HepG2 (cell line): Measurements from ENCODE around the gene ZFP36L2. TPM values are rescaled to one million over a fixed set of nuclear protein-coding genes. Genes with fewer than 3 reads are reported as not detected.

Experiments
- HBP1 ChIP-seq: IDR thresholded peaks from 2 replicates; pipeline ENCODE4 v1.6.1; 2016; ENCODE audit warnings: low read depth, control low read depth
- MLXIP ChIP-seq: sonication (generic); formaldehyde crosslinking; IDR thresholded peaks from 2 replicates; pipeline ENCODE4 v1.9.0; 2021; ENCODE audit warnings: missing genetic modification reagents, borderline replicate concordance
- PTBP1 ChIP-seq: fragments of 200-400 bp; formaldehyde crosslinking; IDR thresholded peaks from 2 replicates; pipeline ENCODE4 v1.6.1; 2018; ENCODE audit warnings: low read length, low read depth; ENCODE audit not compliant: poor library complexity, severe bottlenecking
- RAD21 ChIP-seq: fragments of 450-650 bp; formaldehyde crosslinking; IDR thresholded peaks from 2 replicates; pipeline ENCODE4 v1.5.0; 2020; ENCODE audit warnings: mild to moderate bottlenecking
- SKI ChIP-seq: fragments of 450-650 bp; IDR thresholded peaks from one replicate; pipeline ENCODE4 v1.6.1; 2018; ENCODE audit warnings: mild to moderate bottlenecking; ENCODE audit not compliant: partially characterized antibody
- SMC3 ChIP-seq: IDR thresholded peaks from 2 replicates; pipeline ENCODE4 v1.6.1; 2011; ENCODE audit warnings: low read length, improper control_type of control experiment
- SNAPC2 ChIP-seq: sonication (generic); formaldehyde crosslinking; IDR thresholded peaks from 2 replicates; pipeline ENCODE4 v1.8.1; 2022; ENCODE audit warnings: mild to moderate bottlenecking, missing genetic modification reagents
- TARDBP ChIP-seq: sonication (generic); formaldehyde crosslinking; IDR thresholded peaks from 2 replicates; pipeline ENCODE4 v1.8.0; 2022; ENCODE audit warnings: mild to moderate bottlenecking, missing genetic modification reagents
- ZBTB3 ChIP-seq: sonication (generic); formaldehyde crosslinking; IDR thresholded peaks from 2 replicates; pipeline ENCODE4 v1.4.0; 2020; ENCODE audit warnings: low read depth, mild to moderate bottlenecking, moderate library complexity, missing genetic modification reagents, borderline replicate concordance
- ZC3H13 ChIP-seq: sonication (generic); formaldehyde crosslinking; IDR thresholded peaks from 2 replicates; pipeline ENCODE4 v1.8.1; 2023; ENCODE audit warnings: mild to moderate bottlenecking, missing genetic modification reagents, moderate library complexity
- ZFP91 ChIP-seq: sonication (generic); formaldehyde crosslinking; IDR thresholded peaks from 2 replicates; pipeline ENCODE4 v1.9.0; 2022; ENCODE audit warnings: missing genetic modification reagents, mild to moderate bottlenecking, borderline replicate concordance
- ZNF230 ChIP-seq: sonication (generic); formaldehyde crosslinking; IDR thresholded peaks from 2 replicates; pipeline ENCODE4 v1.4.0; 2020; ENCODE audit warnings: mild to moderate bottlenecking, missing genetic modification reagents
- ZNF234 ChIP-seq: sonication (generic); formaldehyde crosslinking; conservative IDR thresholded peaks from 2 replicates; pipeline ENCODE4 v1.5.1; 2020; ENCODE audit warnings: mild to moderate bottlenecking, missing genetic modification reagents
- ZNF501 ChIP-seq: sonication (generic); formaldehyde crosslinking; IDR thresholded peaks from 2 replicates; pipeline ENCODE4 v1.5.1; 2020; ENCODE audit warnings: mild to moderate bottlenecking, moderate library complexity, missing genetic modification reagents
- ZNF510 ChIP-seq: sonication (generic); formaldehyde crosslinking; IDR thresholded peaks from 2 replicates; pipeline ENCODE4 v1.4.0; 2020; ENCODE audit warnings: low read depth, mild to moderate bottlenecking, missing genetic modification reagents
- ZNF678 ChIP-seq: sonication (generic); formaldehyde crosslinking; IDR thresholded peaks from 2 replicates; pipeline ENCODE4 v1.4.0; 2020; ENCODE audit warnings: mild to moderate bottlenecking, missing genetic modification reagents
- ZNF713 ChIP-seq: sonication (generic); formaldehyde crosslinking; IDR thresholded peaks from 2 replicates; pipeline ENCODE4 v1.4.0; 2020; ENCODE audit warnings: mild to moderate bottlenecking, missing genetic modification reagents
- polyA plus RNA-seq, 8 experiments: library from polyadenylated mRNA; depleted of rRNA in 3 of 8; stranded (reverse) in 7 of 8; unstranded in 1 of 8; fragments of >200 nt; fragmentation: Illumina TruSeq in 4 of 8; extraction: Trizol in 4 of 8; gene quantifications; 2 replicates each; pipeline versions ENCODE4 v1.2.1 to v1.2.3, GENCODE V29; 2011 to 2016; ENCODE audit warnings: low read depth in 4 of 8, missing spikeins in 1 of 8, mixed read lengths in 1 of 8; ENCODE audit not compliant: insufficient read depth in 1 of 8
- total RNA-seq, 5 experiments: library from RNA; depleted of rRNA; stranded (reverse); fragments of >200 nt; fragmentation: Illumina TruSeq; extraction: Trizol; gene quantifications; 2 replicates each; pipeline ENCODE4 v1.2.3, GENCODE V29; 2016; ENCODE audit warnings: low read depth in 1 of 5
- TF ChIP-seq, protein P1 (sequence below): sonication (generic); formaldehyde crosslinking; IDR thresholded peaks from 2 replicates; pipeline ENCODE4 v1.5.0; 2020; ENCODE audit warnings: mild to moderate bottlenecking, missing genetic modification reagents
- TF ChIP-seq, protein P2 (sequence below): sonication (generic); formaldehyde crosslinking; IDR thresholded peaks from 2 replicates; pipeline ENCODE4 v1.5.1; 2020; ENCODE audit warnings: mild to moderate bottlenecking, moderate library complexity, missing genetic modification reagents

The ZFP36L2 gene
- total and polyA plus RNA-seq, 2 of the 13 experiments (the other 11 are each of a cell fraction or from before 2014, with no cell fraction given): 11.2 to 21.8 TPM

DNA sequence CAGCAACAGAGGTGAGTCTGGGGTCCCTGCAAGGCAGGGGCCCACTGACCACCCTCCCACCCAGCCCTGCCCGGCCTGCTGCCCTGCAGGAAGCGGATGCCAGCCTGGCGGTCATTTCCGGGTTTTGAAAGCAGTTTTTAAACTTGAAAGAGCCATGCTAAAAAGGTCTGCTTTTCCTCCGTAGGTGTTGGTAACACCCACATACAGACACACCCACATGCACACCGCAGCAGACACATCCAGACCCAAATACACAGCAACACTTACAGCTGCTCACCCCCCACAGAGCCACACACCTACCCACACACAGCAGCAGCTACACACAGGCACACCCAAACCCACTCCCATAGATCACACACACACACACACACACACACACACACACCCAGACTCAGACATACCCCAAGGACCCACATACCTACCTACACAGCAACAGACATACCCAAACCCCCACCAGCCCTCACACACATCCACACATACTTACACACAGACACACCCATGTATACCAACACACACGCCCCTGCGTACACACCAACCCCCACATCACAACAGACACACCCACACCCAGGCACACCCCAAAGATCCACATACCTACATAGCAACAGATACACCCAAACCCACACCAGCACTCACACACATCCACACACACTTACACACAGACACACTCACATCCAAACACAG, 7.6 kb downstream of the ZFP36L2 start (continued):
- TF ChIP-seq, protein P1, sequence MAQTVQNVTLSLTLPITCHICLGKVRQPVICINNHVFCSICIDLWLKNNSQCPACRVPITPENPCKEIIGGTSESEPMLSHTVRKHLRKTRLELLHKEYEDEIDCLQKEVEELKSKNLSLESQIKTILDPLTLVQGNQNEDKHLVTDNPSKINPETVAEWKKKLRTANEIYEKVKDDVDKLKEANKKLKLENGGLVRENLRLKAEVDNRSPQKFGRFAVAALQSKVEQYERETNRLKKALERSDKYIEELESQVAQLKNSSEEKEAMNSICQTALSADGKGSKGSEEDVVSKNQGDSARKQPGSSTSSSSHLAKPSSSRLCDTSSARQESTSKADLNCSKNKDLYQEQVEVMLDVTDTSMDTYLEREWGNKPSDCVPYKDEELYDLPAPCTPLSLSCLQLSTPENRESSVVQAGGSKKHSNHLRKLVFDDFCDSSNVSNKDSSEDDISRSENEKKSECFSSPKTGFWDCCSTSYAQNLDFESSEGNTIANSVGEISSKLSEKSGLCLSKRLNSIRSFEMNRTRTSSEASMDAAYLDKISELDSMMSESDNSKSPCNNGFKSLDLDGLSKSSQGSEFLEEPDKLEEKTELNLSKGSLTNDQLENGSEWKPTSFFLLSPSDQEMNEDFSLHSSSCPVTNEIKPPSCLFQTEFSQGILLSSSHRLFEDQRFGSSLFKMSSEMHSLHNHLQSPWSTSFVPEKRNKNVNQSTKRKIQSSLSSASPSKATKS (CRISPR knock-in tag): no peak
- TF ChIP-seq SNAPC2 (CRISPR knock-in tag) (peak; percentile 39; the same call in 1 of the 2 replicates), MLXIP (CRISPR knock-in tag) (no peak), HBP1 (no peak), ZNF678 (no peak), SMC3 (0 out of 2 replicates have a peak, but pooled peaks have one; percentile 1), ZBTB3 (CRISPR knock-in tag) (no peak), ZFP91 (CRISPR knock-in tag) (no peak), SKI (no peak), ZNF501 (CRISPR knock-in tag) (no peak), TARDBP (CRISPR knock-in tag) (0 out of 2 replicates have a peak, but pooled peaks have one; percentile 44), ZNF510 (no peak; the same call in 1 of the 2 replicates), RAD21 (CRISPR knock-in tag) (no peak), ZNF713 (CRISPR knock-in tag) (no peak), ZNF230 (CRISPR knock-in tag) (no peak), PTBP1 (no peak), ZNF234 (CRISPR knock-in tag) (no peak), ZC3H13 (CRISPR knock-in tag) (no peak; the same call in 1 of the 2 replicates)
- TF ChIP-seq, protein P2, sequence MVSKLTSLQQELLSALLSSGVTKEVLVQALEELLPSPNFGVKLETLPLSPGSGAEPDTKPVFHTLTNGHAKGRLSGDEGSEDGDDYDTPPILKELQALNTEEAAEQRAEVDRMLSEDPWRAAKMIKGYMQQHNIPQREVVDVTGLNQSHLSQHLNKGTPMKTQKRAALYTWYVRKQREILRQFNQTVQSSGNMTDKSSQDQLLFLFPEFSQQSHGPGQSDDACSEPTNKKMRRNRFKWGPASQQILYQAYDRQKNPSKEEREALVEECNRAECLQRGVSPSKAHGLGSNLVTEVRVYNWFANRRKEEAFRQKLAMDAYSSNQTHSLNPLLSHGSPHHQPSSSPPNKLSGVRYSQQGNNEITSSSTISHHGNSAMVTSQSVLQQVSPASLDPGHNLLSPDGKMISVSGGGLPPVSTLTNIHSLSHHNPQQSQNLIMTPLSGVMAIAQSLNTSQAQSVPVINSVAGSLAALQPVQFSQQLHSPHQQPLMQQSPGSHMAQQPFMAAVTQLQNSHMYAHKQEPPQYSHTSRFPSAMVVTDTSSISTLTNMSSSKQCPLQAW (CRISPR knock-in tag): 0 out of 2 replicates have a peak, but pooled peaks have one; percentile 22
